B cell (primary cell): ENCODE measurements around the gene GASK1A. TPM values are rescaled to one million over a fixed set of nuclear protein-coding genes. Genes with fewer than 3 reads are reported as not detected.

Experiments used
- ATAC-seq: fragments of 200-7000 bp; cut with Tn5 transposase; one replicate; pipeline ENCODE4 v1.10.0; 2021; ENCODE audit warnings: low read depth, mild to moderate bottlenecking, moderate number of reproducible peaks, moderate library complexity
- CTCF ChIA-PET: fragments of 350-600 bp; sonication (Branson Sonifier 250); formaldehyde crosslinking; loops from one replicate; lab custom pipeline; 2021; ENCODE audit warnings: antibody characterized with exemption, inconsistent platforms; lab: Charles Lee
- POLR2A ChIA-PET: fragments of 350-600 bp; sonication (Branson Sonifier 250); formaldehyde crosslinking; loops from one replicate; lab custom pipeline; 2021; ENCODE audit warnings: antibody characterized with exemption; lab: Charles Lee
- DNase-seq: peaks from one replicate; pipeline ENCODE4 v3.0.0; 2013
- H2AFZ ChIP-seq: 2 replicates; pipeline ENCODE4 v1.6.1; 2012; ENCODE audit warnings: mild to moderate bottlenecking, low read depth, low read length; ENCODE audit not compliant: insufficient read depth, poor library complexity, severe bottlenecking
- H3K27ac ChIP-seq, 2 donors: 1 replicate in 1 of 2; 2 replicates in 1 of 2; pipeline ENCODE4 v1.5.1; 2012 to 2013; ENCODE audit warnings: low read length in 2 of 2, mild to moderate bottlenecking in 2 of 2, moderate library complexity in 1 of 2
- H3K27me3 ChIP-seq, 4 experiments: fragments of 200-600 bp in 1 of 4; sonication (generic) in 1 of 4; replicated peaks in 1 of 4; 1 replicate in 2 of 4; 2 replicates in 2 of 4; pipeline versions ENCODE4 v1.6.1 to v1.7.0; 2013 to 2016; ENCODE audit warnings: low read length in 3 of 4, mild to moderate bottlenecking in 2 of 4, mixed read lengths in 1 of 4, moderate library complexity in 1 of 4; ENCODE audit not compliant: insufficient read depth in 4 of 4, control insufficient read depth in 3 of 4; ENCODE audit errors: control extremely low read depth in 1 of 4
- H3K36me3 ChIP-seq, 2 experiments: replicated peaks in 1 of 2; 1 replicate in 1 of 2; 2 replicates in 1 of 2; pipeline versions ENCODE4 v1.6.1 to v1.7.1; 2013; ENCODE audit warnings: low read length in 1 of 2; ENCODE audit not compliant: insufficient read depth in 2 of 2, control insufficient read depth in 1 of 2; ENCODE audit errors: control extremely low read depth in 1 of 2, extremely low read depth in 1 of 2
- H3K4me1 ChIP-seq, 2 donors: fragments of 200-600 bp in 1 of 2; sonication (generic) in 1 of 2; 1 replicate in 1 of 2; 2 replicates in 1 of 2; pipeline versions ENCODE4 v1.5.1 to v1.6.1; 2013 to 2017; ENCODE audit warnings: low read length in 2 of 2; ENCODE audit not compliant: control insufficient read depth in 2 of 2, insufficient read depth in 2 of 2
- H3K4me2 ChIP-seq: replicated peaks from 2 replicates; pipeline ENCODE3; 2012; ENCODE audit warnings: mild to moderate bottlenecking, low read depth, low read length; ENCODE audit not compliant: poor library complexity, severe bottlenecking
- H3K4me3 ChIP-seq, 5 experiments: fragments of 200-600 bp in 1 of 5; sonication (generic) in 1 of 5; 1 replicate in 3 of 5; 2 replicates in 2 of 5; pipeline versions ENCODE4 v1.5.1 to v1.7.0; 2011 to 2016; ENCODE audit warnings: low read length in 4 of 5, mild to moderate bottlenecking in 4 of 5, low read depth in 2 of 5, control low read depth in 1 of 5, moderate library complexity in 1 of 5; ENCODE audit not compliant: insufficient read depth in 1 of 5; ENCODE audit errors: control extremely low read depth in 1 of 5, extremely low read depth in 1 of 5
- H3K79me2 ChIP-seq: fragments of 200-600 bp; sonication (generic); one replicate; pipeline ENCODE4 v1.6.0; 2016; ENCODE audit warnings: low read length; ENCODE audit not compliant: control insufficient read depth, insufficient read depth
- H3K9ac ChIP-seq: fragments of 200-600 bp; sonication (generic); 2 replicates; pipeline ENCODE4 v1.6.1; 2017; ENCODE audit warnings: mild to moderate bottlenecking, low read length, moderate library complexity
- H3K9me3 ChIP-seq, 3 donors: one replicate each; pipeline versions ENCODE4 v1.6.1 to v1.7.1; 2013; ENCODE audit warnings: low read length in 2 of 3; ENCODE audit not compliant: control insufficient read depth in 2 of 3, insufficient read depth in 1 of 3; ENCODE audit errors: control extremely low read depth in 1 of 3
- H4K20me1 ChIP-seq: 2 replicates; pipeline ENCODE4 v1.6.0; 2012; ENCODE audit warnings: mild to moderate bottlenecking, low read length; ENCODE audit not compliant: insufficient read depth, control insufficient read depth, poor library complexity, severe bottlenecking
- H3K27ac Mint-ChIP-seq: one replicate; pipeline ENCODE4 v1.8.0; 2021; ENCODE audit warnings: mixed read lengths
- H3K27me3 Mint-ChIP-seq: one replicate; pipeline ENCODE4 v1.8.0; 2021; ENCODE audit warnings: mixed read lengths
- H3K4me1 Mint-ChIP-seq: one replicate; pipeline ENCODE4 v1.8.0; 2021; ENCODE audit warnings: mixed read lengths
- H3K4me3 Mint-ChIP-seq: one replicate; pipeline ENCODE4 v1.8.0; 2021; ENCODE audit warnings: mixed read lengths
- H3K9me3 Mint-ChIP-seq: one replicate; pipeline ENCODE4 v1.8.0; 2022; ENCODE audit warnings: mixed read lengths; ENCODE audit not compliant: insufficient read depth
- EZH2 ChIP-seq: IDR thresholded peaks from 2 replicates; pipeline ENCODE4 v1.6.1; 2012; ENCODE audit warnings: borderline replicate concordance, low read depth, mild to moderate bottlenecking, moderate library complexity, low read length; ENCODE audit not compliant: insufficient read depth, poor library complexity, severe bottlenecking
- WGBS: methylation state at CpG from one replicate; pipeline ENCODE4 v1.1.5; 2013; ENCODE audit warnings: missing lambda C conversion rate; ENCODE audit not compliant: insufficient coverage; 5-methylcytosine and 5-hydroxymethylcytosine counted together
- intact Hi-C: fragments of 100-400 bp; cut with micrococcal nuclease; formaldehyde crosslinking; loops from one replicate; pipeline ENCODE4 v1.10.0; 2022
- polyA plus RNA-seq: library from polyadenylated mRNA; depleted of rRNA; stranded (reverse); fragments of >200 nt; gene quantifications from 2 replicates; pipeline ENCODE4 v1.2.3, GENCODE V29; 2012
- total RNA-seq, 2 donors: library from RNA; stranded (reverse); fragments of 120-200 nt in 1 of 2; gene quantifications; 1 replicate in 1 of 2; 2 replicates in 1 of 2; pipeline versions ENCODE4 v1.2.3 to v1.2.4, GENCODE V29; 2013 to 2022
- TF ChIP-seq, protein P1 (sequence below): fragments of 200-600 bp; IDR thresholded peaks from one replicate; pipeline ENCODE4 v1.8.0; 2022; ENCODE audit warnings: antibody characterized with exemption, mild to moderate bottlenecking

Gene GASK1A
- total and polyA plus RNA-seq, 2 donors (not counting 1 experiment from before 2014, with no cell fraction given), result not detected

DNA sequence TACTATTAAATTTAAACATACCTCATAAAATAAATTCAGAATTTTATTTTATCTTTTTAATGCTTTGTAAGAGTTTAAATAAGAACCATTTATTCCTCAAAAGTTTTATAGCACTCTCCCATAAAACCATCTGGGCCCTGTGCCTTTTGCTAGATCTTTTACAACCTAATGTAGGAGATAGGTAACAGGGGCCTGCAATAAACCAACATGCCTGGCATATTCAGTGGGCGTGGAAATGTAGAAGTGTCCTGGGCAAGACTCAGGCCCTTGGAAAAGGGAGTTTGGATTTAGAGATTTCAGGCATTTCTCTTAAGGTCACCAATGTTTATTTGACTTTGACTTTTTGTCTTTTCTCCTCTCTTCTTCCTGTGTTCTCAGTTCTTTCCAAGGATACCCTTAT lies 80.3 kb downstream of the GASK1A start:
- no peak overlapping the region for H3K27ac Mint-ChIP-seq
- no peaks in the 10 kb centered on the region for H3K9me3 ChIP-seq
- ChIA-PET CTCF (no interaction called here), POLR2A (no interaction called here)
- no peaks in the 10 kb centered on the region for H4K20me1 ChIP-seq
- no peak overlapping the region for H3K9ac ChIP-seq
- no peaks in the 10 kb centered on the region for H3K79me2 ChIP-seq
- H3K27me3 Mint-ChIP-seq, result peaks cover 6% of the 10 kb centered on the region
- no peaks in the 10 kb centered on the region for H3K4me1 Mint-ChIP-seq
- H3K36me3 ChIP-seq, result no peaks in the 10 kb centered on the region
- no peak overlapping the region for H3K4me3 ChIP-seq
- no peaks in the 10 kb centered on the region for H3K27me3 ChIP-seq
- H2AFZ ChIP-seq, result no peak overlapping the region
- TF ChIP-seq, protein P1, sequence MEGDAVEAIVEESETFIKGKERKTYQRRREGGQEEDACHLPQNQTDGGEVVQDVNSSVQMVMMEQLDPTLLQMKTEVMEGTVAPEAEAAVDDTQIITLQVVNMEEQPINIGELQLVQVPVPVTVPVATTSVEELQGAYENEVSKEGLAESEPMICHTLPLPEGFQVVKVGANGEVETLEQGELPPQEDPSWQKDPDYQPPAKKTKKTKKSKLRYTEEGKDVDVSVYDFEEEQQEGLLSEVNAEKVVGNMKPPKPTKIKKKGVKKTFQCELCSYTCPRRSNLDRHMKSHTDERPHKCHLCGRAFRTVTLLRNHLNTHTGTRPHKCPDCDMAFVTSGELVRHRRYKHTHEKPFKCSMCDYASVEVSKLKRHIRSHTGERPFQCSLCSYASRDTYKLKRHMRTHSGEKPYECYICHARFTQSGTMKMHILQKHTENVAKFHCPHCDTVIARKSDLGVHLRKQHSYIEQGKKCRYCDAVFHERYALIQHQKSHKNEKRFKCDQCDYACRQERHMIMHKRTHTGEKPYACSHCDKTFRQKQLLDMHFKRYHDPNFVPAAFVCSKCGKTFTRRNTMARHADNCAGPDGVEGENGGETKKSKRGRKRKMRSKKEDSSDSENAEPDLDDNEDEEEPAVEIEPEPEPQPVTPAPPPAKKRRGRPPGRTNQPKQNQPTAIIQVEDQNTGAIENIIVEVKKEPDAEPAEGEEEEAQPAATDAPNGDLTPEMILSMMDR, result no peak
- TF ChIP-seq EZH2, result no peak
- WGBS, result no CpG with 5 or more reads among the region's 1 CpG
- H3K4me3 Mint-ChIP-seq, result no peak overlapping the region
- intact Hi-C loops, result no loop called here
- H3K27ac ChIP-seq, result no peak overlapping the region
- H3K4me2 ChIP-seq, result no peak overlapping the region
- no peak for DNase-seq
- no peaks in the 10 kb centered on the region for H3K4me1 ChIP-seq
- H3K9me3 Mint-ChIP-seq, result no peaks in the 10 kb centered on the region
- ATAC-seq, result no peak

DNA sequence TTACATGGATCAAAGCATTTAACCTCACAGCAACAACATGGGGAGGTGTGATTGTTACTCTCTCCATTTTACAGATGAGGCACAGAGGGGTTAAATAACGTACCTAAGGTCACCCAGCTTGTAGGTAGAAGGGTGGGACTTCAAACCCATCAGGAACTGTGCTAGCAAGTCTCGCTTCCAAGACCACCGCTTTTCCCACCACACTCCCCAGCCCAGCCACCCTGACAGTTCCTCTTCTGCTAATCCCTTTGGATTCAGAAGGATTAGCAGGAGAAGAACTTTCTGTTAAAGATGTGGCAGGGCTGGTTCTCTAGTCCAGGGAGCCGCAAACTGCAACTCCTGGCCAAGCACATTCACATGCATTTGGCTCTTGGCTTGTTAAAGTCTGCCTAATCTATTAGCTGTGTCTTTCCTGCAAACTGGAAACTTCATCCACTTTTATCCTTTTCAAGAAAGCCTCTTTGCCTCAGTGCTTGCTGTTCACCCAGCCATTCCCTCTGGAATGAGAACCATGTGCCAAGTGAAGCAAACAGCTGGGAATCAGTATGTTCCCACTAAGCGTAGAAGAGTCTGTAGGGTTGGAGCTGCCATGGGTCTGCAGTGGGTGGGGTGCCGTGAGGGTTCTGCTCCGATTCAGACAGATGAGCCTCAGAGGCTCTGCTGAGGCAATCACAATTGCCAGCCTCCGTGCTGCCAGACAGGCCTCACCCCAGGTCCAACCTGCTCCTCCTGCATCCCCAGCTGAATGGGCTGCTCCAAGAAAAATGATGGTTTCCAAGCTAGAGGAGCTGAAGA lies 82.2 kb downstream of the GASK1A start:
- no peak overlapping the region for H2AFZ ChIP-seq
- H3K27me3 ChIP-seq, result no peaks in the 10 kb centered on the region
- H3K9ac ChIP-seq, result no peak overlapping the region
- POLR2A ChIA-PET, result no interaction called here
- DNase-seq (no peak), ATAC-seq (no peak)
- H3K27me3 Mint-ChIP-seq, result peaks cover 6% of the 10 kb centered on the region
- no peaks in the 10 kb centered on the region for H3K9me3 ChIP-seq
- no peaks in the 10 kb centered on the region for H3K9me3 Mint-ChIP-seq
- H3K36me3 ChIP-seq, result no peaks in the 10 kb centered on the region
- H3K4me1 ChIP-seq, result no peaks in the 10 kb centered on the region
- no peak overlapping the region for H3K4me3 ChIP-seq
- no peak overlapping the region for H3K4me2 ChIP-seq
- H3K27ac Mint-ChIP-seq, result no peak overlapping the region
- CTCF ChIA-PET, result no interaction called here
- no peaks in the 10 kb centered on the region for H3K79me2 ChIP-seq
- intact Hi-C loops, result no loop called here
- 100% methylated on average over 3 of the region's 8 CpGs for WGBS
- no peaks in the 10 kb centered on the region for H3K4me1 Mint-ChIP-seq
- H4K20me1 ChIP-seq, result no peaks in the 10 kb centered on the region
- TF ChIP-seq, protein P1, result no peak
- TF ChIP-seq EZH2, result no peak
- no peak overlapping the region for H3K27ac ChIP-seq
- H3K4me3 Mint-ChIP-seq, result no peak overlapping the region
